Spleen (tissue), 11 donors: ENCODE data around the gene SYNJ2. TPM values are rescaled to one million over a fixed set of nuclear protein-coding genes. Genes with fewer than 3 reads are reported as not detected.

ENCODE experiments used
- DNase-seq: peaks from one replicate; pipeline ENCODE4 v3.0.0-alpha.2; 2020
- H3K27ac ChIP-seq, 8 donors: fragments of 200-600 bp; sonication (generic) in 7 of 8; 1 replicate in 4 of 8; 2 replicates in 4 of 8; pipeline versions ENCODE4 v1.5.0 to v1.8.0; 2016 to 2021; ENCODE audit warnings: inconsistent platforms in 4 of 8, mild to moderate bottlenecking in 4 of 8, moderate library complexity in 1 of 8
- H3K27me3 ChIP-seq, 7 donors: fragments of 200-600 bp; sonication (generic) in 6 of 7; replicated peaks in 1 of 7; 1 replicate in 4 of 7; 2 replicates in 3 of 7; pipeline versions ENCODE4 v1.5.0 to v1.8.0; 2016 to 2021; ENCODE audit warnings: inconsistent platforms in 3 of 7, mild to moderate bottlenecking in 1 of 7
- H3K36me3 ChIP-seq, 6 donors: fragments of 200-600 bp; sonication (generic) in 5 of 6; 1 replicate in 4 of 6; 2 replicates in 2 of 6; pipeline versions ENCODE4 v1.5.0 to v1.8.0; 2016 to 2021; ENCODE audit warnings: inconsistent platforms in 2 of 6
- H3K4me1 ChIP-seq, 6 donors: fragments of 200-600 bp; sonication (generic) in 5 of 6; 1 replicate in 3 of 6; 2 replicates in 3 of 6; pipeline versions ENCODE4 v1.5.0 to v1.8.0; 2016 to 2021; ENCODE audit warnings: inconsistent platforms in 3 of 6
- H3K4me3 ChIP-seq, 8 donors: fragments of 200-600 bp; sonication (generic) in 7 of 8; 1 replicate in 4 of 8; 2 replicates in 4 of 8; pipeline versions ENCODE4 v1.5.0 to v1.8.0; 2016 to 2021; ENCODE audit warnings: inconsistent platforms in 4 of 8, mild to moderate bottlenecking in 4 of 8, moderate library complexity in 2 of 8
- H3K9me3 ChIP-seq, 8 donors: fragments of 200-600 bp; sonication (generic) in 7 of 8; 1 replicate in 4 of 8; 2 replicates in 4 of 8; pipeline versions ENCODE4 v1.5.0 to v1.8.0; 2016 to 2021; ENCODE audit warnings: inconsistent platforms in 4 of 8
- CTCF ChIP-seq, 11 experiments: fragments of 200-600 bp in 7 of 11; fragments of 450-650 bp in 4 of 11; sonication (generic) in 4 of 11; IDR thresholded peaks in 8 of 11; conservative IDR thresholded peaks in 3 of 11; 1 replicate in 7 of 11; 2 replicates in 4 of 11; pipeline versions ENCODE4 v1.4.0 to v1.8.0; 2016 to 2021; ENCODE audit warnings: antibody characterized with exemption in 11 of 11, inconsistent platforms in 4 of 11, mild to moderate bottlenecking in 1 of 11
- POLR2A ChIP-seq, 3 donors: fragments of 450-650 bp; IDR thresholded peaks; one replicate each; pipeline ENCODE4 v1.5.1; 2017; ENCODE audit warnings: antibody characterized with exemption in 3 of 3, mild to moderate bottlenecking in 1 of 3
- POLR2AphosphoS5 ChIP-seq, 3 donors: sonication (generic); formaldehyde crosslinking; IDR thresholded peaks; one replicate each; pipeline ENCODE4 v1.5.1; 2017; ENCODE audit warnings: antibody characterized with exemption in 3 of 3
- WGBS, 5 donors: extraction: QIAGEN DNeasy Blood & Tissue Kit in 3 of 5; methylation state at CpG; one replicate each; pipeline versions ENCODE4 v1.1.5 to v1.1.7; 2013 to 2018; 5-methylcytosine and 5-hydroxymethylcytosine counted together
- intact Hi-C: fragments of 100-400 bp; cut with DNase I; formaldehyde crosslinking; loops from one replicate; pipeline ENCODE4 v1.15.0; 2023; ENCODE audit warnings: low total_unique reads
- polyA plus RNA-seq, 3 donors: library from polyadenylated mRNA; stranded (reverse); fragments of 200-250 nt; gene quantifications; one replicate each; pipeline ENCODE4 v1.2.1, GENCODE V29; 2013
- total RNA-seq, 7 donors: library from RNA; depleted of rRNA in 3 of 7; stranded (reverse); fragments of >200 nt in 3 of 7; fragmentation: NEBNext Ultra II Directional in 4 of 7; extraction: Animal tissue kit (Norgen Biotek cat#: 25700) in 4 of 7; gene quantifications; one replicate each; pipeline versions ENCODE4 v1.1.0 to v1.2.1, GENCODE V29; 2016 to 2021
- donor health status: healthy with polysubstance abuse.
- donor health status: DM: no; HTN: no; CAD: no; lungs with moderate emphysema.
- donor health status: DM: no; HTN: no; CAD: no.
- donor health status: Bipolar disorder and iron deficiency.
- donor health status: healthy.
- donor health status: DM: no; HTN: no; CAD: no.
- donor health status: DM: yes; HTN: yes; CAD: no.

The SYNJ2 gene
- total and polyA plus RNA-seq, 10 donors: 2.4 to 34.0 (median 9.2) TPM

- no peak for TF ChIP-seq POLR2A (IDR thresholded peaks at IDR 0.05)
- TF ChIP-seq CTCF (IDR thresholded peaks at IDR 0.05 in 8 of 11, conservative IDR thresholded peaks at IDR 0.05 in 3 of 11): no peak
- TF ChIP-seq POLR2AphosphoS5 (IDR thresholded peaks at IDR 0.05): no peak
- H3K27ac ChIP-seq: no peak overlapping the region
- 89 to 94% (median 90%) methylated on average over 9 of the region's 9 CpGs for WGBS, 5 donors
- intact Hi-C loops: no loop called here
- no peaks in the 10 kb centered on the region for H3K4me1 ChIP-seq
- DNase-seq: no peak
- H3K36me3 ChIP-seq: no peaks in the 10 kb centered on the region
- H3K9me3 ChIP-seq: peaks cover 0 to 23% (median 16%) of the 10 kb centered on the region in 8 donors
- no peaks in the 10 kb centered on the region for H3K27me3 ChIP-seq
- H3K4me3 ChIP-seq: no peak overlapping the region
Observed at GRCh38 chr6:157951828-157952227, 29.8 kb upstream of the SYNJ2 start.

- Histone ChIP-seq H3K36me3 (no peaks in the 10 kb centered on the region), H3K4me3 (no peak overlapping the region), H3K27me3 (no peaks in the 10 kb centered on the region), H3K27ac (no peak overlapping the region), H3K9me3 (peaks cover 0 to 31% (median 22%) of the 10 kb centered on the region in 8 donors), H3K4me1 (no peaks in the 10 kb centered on the region)
- DNase-seq: no peak
- TF ChIP-seq POLR2A (IDR thresholded peaks at IDR 0.05) (no peak), POLR2AphosphoS5 (IDR thresholded peaks at IDR 0.05) (no peak), CTCF (IDR thresholded peaks at IDR 0.05 in 8 of 11, conservative IDR thresholded peaks at IDR 0.05 in 3 of 11) (no peak)
- 78 to 88% (median 80%) methylated on average over 7 of the region's 7 CpGs for WGBS, 5 donors
- intact Hi-C loops: no loop called here
Observed at GRCh38 chr6:157952861-157953351, 28.8 kb upstream of the SYNJ2 start.

- WGBS, 5 donors: 62 to 79% (median 68%) methylated on average over 7 of the region's 7 CpGs
- Histone ChIP-seq H3K4me1 (no peaks in the 10 kb centered on the region), H3K27me3 (no peaks in the 10 kb centered on the region), H3K4me3 (peak overlapping the region in 1 of 8 donors; percentile 20), H3K36me3 (no peaks in the 10 kb centered on the region), H3K9me3 (peaks cover 0 to 34% (median 26%) of the 10 kb centered on the region in 8 donors), H3K27ac (no peak overlapping the region)
- intact Hi-C loops: no loop called here
- TF ChIP-seq POLR2AphosphoS5 (IDR thresholded peaks at IDR 0.05) (no peak), CTCF (IDR thresholded peaks at IDR 0.05 in 8 of 11, conservative IDR thresholded peaks at IDR 0.05 in 3 of 11) (no peak), POLR2A (IDR thresholded peaks at IDR 0.05) (no peak)
- DNase-seq: no peak
Observed at GRCh38 chr6:157953580-157954091, 28.0 kb upstream of the SYNJ2 start.

- H3K4me1 ChIP-seq: no peaks in the 10 kb centered on the region
- H3K36me3 ChIP-seq: no peaks in the 10 kb centered on the region
- no peak overlapping the region for H3K27ac ChIP-seq
- H3K4me3 ChIP-seq: peak overlapping the region in 1 of 8 donors; percentile 20
- no peaks in the 10 kb centered on the region for H3K27me3 ChIP-seq
- TF ChIP-seq POLR2AphosphoS5 (IDR thresholded peaks at IDR 0.05) (no peak), CTCF (IDR thresholded peaks at IDR 0.05 in 8 of 11, conservative IDR thresholded peaks at IDR 0.05 in 3 of 11) (no peak), POLR2A (IDR thresholded peaks at IDR 0.05) (no peak)
- DNase-seq: no peak
- intact Hi-C loops: no loop called here
- H3K9me3 ChIP-seq: peaks cover 0 to 37% (median 28%) of the 10 kb centered on the region in 8 donors
- WGBS, 5 donors: 62 to 83% (median 70%) methylated on average over 31 to 34 of the region's 34 CpGs
Observed at GRCh38 chr6:157954150-157955117, 27.2 kb upstream of the SYNJ2 start.
